NT2/D1 (cell line): ENCODE measurements around the gene FBXO47.

Source experiments
- SUZ12 ChIP-seq: IDR thresholded peaks from 2 replicates; pipeline ENCODE4 v1.6.1; 2011; ENCODE audit not compliant: insufficient read length, insufficient read depth; ENCODE audit errors: extremely low read depth
- YY1 ChIP-seq: IDR thresholded peaks from 2 replicates; pipeline ENCODE4 v1.6.1; 2011; ENCODE audit not compliant: insufficient read length, insufficient read depth
- ZNF274 ChIP-seq: IDR thresholded peaks from 2 replicates; pipeline ENCODE4 v1.6.1; 2011; ENCODE audit warnings: mild to moderate bottlenecking, low read depth, low read length

DNA sequence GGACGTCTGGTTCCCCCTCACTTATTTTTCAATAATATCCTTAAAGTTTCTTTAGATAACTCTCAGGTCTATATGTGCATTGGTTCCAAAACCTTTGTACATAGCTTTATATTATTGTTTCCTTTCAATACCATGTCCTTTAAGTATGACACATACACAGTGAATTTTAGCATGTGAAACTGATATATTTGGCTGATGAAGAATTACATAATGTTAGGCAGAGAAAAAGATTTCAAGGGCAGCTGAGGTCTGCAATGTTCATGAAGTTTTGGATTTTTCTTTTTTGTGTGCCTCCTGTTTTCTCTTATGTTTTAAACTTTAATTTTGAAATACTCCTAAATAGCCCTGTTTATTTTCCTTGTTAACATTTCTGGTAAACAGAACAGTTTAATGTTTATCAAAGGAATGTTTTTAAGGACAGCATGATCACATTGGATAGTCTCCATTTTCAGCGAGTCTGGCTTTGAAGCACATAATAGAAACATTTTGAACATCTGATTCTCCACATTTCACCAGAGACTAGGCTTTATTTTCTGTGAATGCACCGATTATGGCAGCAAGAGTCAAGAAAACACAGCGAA lies 32.9 kb upstream of the FBXO47 start:
- TF ChIP-seq YY1 (no peak), ZNF274 (no peak), SUZ12 (no peak)
